Astrocyte (in vitro differentiated cells and primary cell): Measurements from ENCODE around the gene JAG2.

Experiments used
- CTCF ChIP-seq: IDR thresholded peaks from 2 replicates; pipeline ENCODE4 v1.5.1; 2011; ENCODE audit warnings: low read depth, mild to moderate bottlenecking, inconsistent platforms, low read length, moderate library complexity; ENCODE audit not compliant: insufficient read depth
- EZH2 ChIP-seq: IDR thresholded peaks from 2 replicates; pipeline ENCODE4 v1.6.1; 2012; ENCODE audit warnings: mild to moderate bottlenecking, low read length, inconsistent platforms; ENCODE audit not compliant: insufficient read depth

GRCh38 chr14:105116451-105117256, 51.9 kb downstream of the JAG2 start:
- TF ChIP-seq EZH2 (no peak), CTCF (no peak)
